ENCODE data around the gene CCDC85C.
"Not testable (repeated sequence)": the region's sequence is repeated elsewhere in the genome, so short reads cannot be mapped to it uniquely, and the experiment has no call there.

The CCDC85C gene

GRCh38 chr14:99603471-99604277, at the start of gene CCDC85C:
Gene CCDC85C, minus strand, starts transcription at chr14:99604207. Its CDS starts 248 bp downstream, at chr14:99603959.
- DNase-seq, result peak; percentile 44 to 51

- no peak for DNase-seq
Measured at GRCh38 chr14:99651953-99652746, 48.1 kb upstream of the CCDC85C start.

- no peak for DNase-seq
Measured at GRCh38 chr14:99650189-99650588, 46.2 kb upstream of the CCDC85C start.

GRCh38 chr14:99649643-99650042, 45.6 kb upstream of the CCDC85C start:
- no peak for DNase-seq

GRCh38 chr14:99649219-99649618, 45.2 kb upstream of the CCDC85C start:
- no peak for DNase-seq

- DNase-seq, result no peak
Measured at GRCh38 chr14:99648027-99648784, 44.2 kb upstream of the CCDC85C start.

- DNase-seq, result no peak
Measured at GRCh38 chr14:99647411-99647810, 43.4 kb upstream of the CCDC85C start.

- DNase-seq, result no peak
Measured at GRCh38 chr14:99645545-99646505, 41.8 kb upstream of the CCDC85C start.

- DNase-seq, result no peak
Measured at GRCh38 chr14:99644723-99645544, 40.9 kb upstream of the CCDC85C start, which contains the start of gene HHIPL1. Gene HHIPL1, plus strand, starts transcription at chr14:99645129. Its CDS starts 79 bp downstream, at chr14:99645208.

GRCh38 chr14:99644035-99644587, 40.1 kb upstream of the CCDC85C start:
- no peak for DNase-seq

- DNase-seq, result no peak
Measured at GRCh38 chr14:99643343-99643742, 39.3 kb upstream of the CCDC85C start.

GRCh38 chr14:99642771-99643170, 38.8 kb upstream of the CCDC85C start:
- not testable (repeated sequence) for DNase-seq

- no peak for DNase-seq
Measured at GRCh38 chr14:99637624-99638023, 33.6 kb upstream of the CCDC85C start.

- no peak for DNase-seq
Measured at GRCh38 chr14:99636487-99636886, 32.5 kb upstream of the CCDC85C start.

- DNase-seq, result no peak
Measured at GRCh38 chr14:99635116-99635515, 31.1 kb upstream of the CCDC85C start.

GRCh38 chr14:99634443-99634842, 30.4 kb upstream of the CCDC85C start:
- no peak for DNase-seq

- no peak for DNase-seq
Measured at GRCh38 chr14:99633918-99634317, 29.9 kb upstream of the CCDC85C start.

- no peak for DNase-seq
Measured at GRCh38 chr14:99633141-99633540, 29.1 kb upstream of the CCDC85C start.

GRCh38 chr14:99632410-99633035, 28.5 kb upstream of the CCDC85C start:
- no peak for DNase-seq

GRCh38 chr14:99630202-99630601, 26.2 kb upstream of the CCDC85C start:
- DNase-seq, result no peak

All from activated CD4-positive, alpha-beta T cell treated with anti-CD3 and anti-CD28 coated beads for 4 hours (primary cell).